Measurements from ENCODE around the gene SLC10A1.

SLC10A1 gene

GRCh38 chr14:69808919-69809808 is 12.1 kb upstream of the SLC10A1 start:
- no peak for DNase-seq (ENCODE audit: low spot score)

GRCh38 chr14:69807192-69807591 is 10.2 kb upstream of the SLC10A1 start:
- DNase-seq (ENCODE audit: low spot score): no peak

GRCh38 chr14:69804902-69805301 is 7.9 kb upstream of the SLC10A1 start:
- no peak for DNase-seq (ENCODE audit: low spot score)

GRCh38 chr14:69803753-69804152 is 6.7 kb upstream of the SLC10A1 start:
- DNase-seq (ENCODE audit: low spot score): no peak

- DNase-seq (ENCODE audit: low spot score): no peak
These were observed 1.3 kb upstream of the SLC10A1 start for GRCh38 chr14:69798339-69798735.

- no peak for DNase-seq (ENCODE audit: low spot score)
These were observed 715 bp upstream of the SLC10A1 start for GRCh38 chr14:69797573-69798338.

- no peak for DNase-seq (ENCODE audit: low spot score)
These were observed 1.4 kb downstream of the SLC10A1 start for GRCh38 chr14:69795691-69796090.

GRCh38 chr14:69794791-69795190 is 2.2 kb downstream of the SLC10A1 start:
- DNase-seq (ENCODE audit: low spot score): no peak

GRCh38 chr14:69792887-69793421 is 4.1 kb downstream of the SLC10A1 start:
- no peak for DNase-seq (ENCODE audit: low spot score)

- no peak for DNase-seq (ENCODE audit: low spot score)
These were observed 7.9 kb downstream of the SLC10A1 start for GRCh38 chr14:69789118-69789640.

GRCh38 chr14:69786603-69787002 is 10.4 kb downstream of the SLC10A1 start:
- DNase-seq (ENCODE audit: low spot score): no peak

- DNase-seq (ENCODE audit: low spot score): no peak
These were observed 12.1 kb downstream of the SLC10A1 start for GRCh38 chr14:69784942-69785341.

GRCh38 chr14:69780952-69781351 is 16.1 kb downstream of the SLC10A1 start:
- no peak for DNase-seq (ENCODE audit: low spot score)

- no peak for DNase-seq (ENCODE audit: low spot score)
These were observed 16.9 kb downstream of the SLC10A1 start for GRCh38 chr14:69780092-69780491.

GRCh38 chr14:69779088-69779487 is 18.0 kb downstream of the SLC10A1 start:
- no peak for DNase-seq (ENCODE audit: low spot score)

- no peak for DNase-seq (ENCODE audit: low spot score)
These were observed 20.1 kb downstream of the SLC10A1 start for GRCh38 chr14:69776875-69777453.

GRCh38 chr14:69775012-69775411 is 22.0 kb downstream of the SLC10A1 start:
- DNase-seq (ENCODE audit: low spot score): no peak

GRCh38 chr14:69773571-69774276 is 23.3 kb downstream of the SLC10A1 start:
- DNase-seq (ENCODE audit: low spot score): no peak

GRCh38 chr14:69772082-69773017 is 24.7 kb downstream of the SLC10A1 start:
- DNase-seq (ENCODE audit: low spot score): no peak

- no peak for DNase-seq (ENCODE audit: low spot score)
These were observed 25.9 kb downstream of the SLC10A1 start for GRCh38 chr14:69771136-69771535.

- no peak for DNase-seq (ENCODE audit: low spot score)
These were observed 26.5 kb downstream of the SLC10A1 start for GRCh38 chr14:69770559-69770958.

All from AG08396 (cell line).